Spleen (tissue), 7 donors: ENCODE results near the gene TMEM232.

Experiments used
- POLR2A ChIP-seq, 3 donors: fragments of 450-650 bp; IDR thresholded peaks; one replicate each; pipeline ENCODE4 v1.5.1; 2017; ENCODE audit warnings: antibody characterized with exemption in 3 of 3, mild to moderate bottlenecking in 1 of 3
- TF ChIP-seq, protein P1 (sequence below), 11 experiments: fragments of 200-600 bp in 7 of 11; fragments of 450-650 bp in 4 of 11; sonication (generic) in 4 of 11; IDR thresholded peaks in 8 of 11; conservative IDR thresholded peaks in 3 of 11; 1 replicate in 7 of 11; 2 replicates in 4 of 11; pipeline versions ENCODE4 v1.4.0 to v1.8.0; 2016 to 2021; ENCODE audit warnings: antibody characterized with exemption in 11 of 11, inconsistent platforms in 4 of 11, mild to moderate bottlenecking in 1 of 11
- donor health status: DM: no; HTN: no; CAD: no; lungs with moderate emphysema.
- donor health status: DM: no; HTN: no; CAD: no.
- donor health status: DM: no; HTN: no; CAD: no.

DNA sequence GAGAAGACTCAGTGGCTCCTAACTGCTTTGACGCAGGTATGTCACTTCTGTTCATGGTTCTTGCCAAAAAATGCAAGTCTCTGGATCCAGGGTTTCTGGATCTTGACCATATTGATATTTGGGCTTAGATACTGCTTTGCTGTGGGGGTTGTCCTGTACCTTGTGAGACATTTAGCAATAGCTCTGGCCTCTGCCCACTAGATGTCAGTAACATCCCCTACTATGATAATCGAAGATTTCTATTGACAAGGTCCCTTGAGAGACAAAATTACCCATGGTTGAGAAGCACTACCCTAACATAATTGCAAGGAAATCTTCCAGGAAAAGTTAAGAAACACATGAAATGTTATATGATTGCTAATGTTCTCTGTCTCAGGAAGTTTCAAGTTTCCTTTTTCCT lies 285.4 kb downstream of the TMEM232 start:
- TF ChIP-seq, protein P1, sequence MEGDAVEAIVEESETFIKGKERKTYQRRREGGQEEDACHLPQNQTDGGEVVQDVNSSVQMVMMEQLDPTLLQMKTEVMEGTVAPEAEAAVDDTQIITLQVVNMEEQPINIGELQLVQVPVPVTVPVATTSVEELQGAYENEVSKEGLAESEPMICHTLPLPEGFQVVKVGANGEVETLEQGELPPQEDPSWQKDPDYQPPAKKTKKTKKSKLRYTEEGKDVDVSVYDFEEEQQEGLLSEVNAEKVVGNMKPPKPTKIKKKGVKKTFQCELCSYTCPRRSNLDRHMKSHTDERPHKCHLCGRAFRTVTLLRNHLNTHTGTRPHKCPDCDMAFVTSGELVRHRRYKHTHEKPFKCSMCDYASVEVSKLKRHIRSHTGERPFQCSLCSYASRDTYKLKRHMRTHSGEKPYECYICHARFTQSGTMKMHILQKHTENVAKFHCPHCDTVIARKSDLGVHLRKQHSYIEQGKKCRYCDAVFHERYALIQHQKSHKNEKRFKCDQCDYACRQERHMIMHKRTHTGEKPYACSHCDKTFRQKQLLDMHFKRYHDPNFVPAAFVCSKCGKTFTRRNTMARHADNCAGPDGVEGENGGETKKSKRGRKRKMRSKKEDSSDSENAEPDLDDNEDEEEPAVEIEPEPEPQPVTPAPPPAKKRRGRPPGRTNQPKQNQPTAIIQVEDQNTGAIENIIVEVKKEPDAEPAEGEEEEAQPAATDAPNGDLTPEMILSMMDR (IDR thresholded peaks at IDR 0.05 in 8 of 11, conservative IDR thresholded peaks at IDR 0.05 in 3 of 11): no peak
- TF ChIP-seq POLR2A (IDR thresholded peaks at IDR 0.05): no peak
